ENCODE results near the gene IGSF10. TPM values are rescaled to one million over a fixed set of nuclear protein-coding genes. Genes with fewer than 3 reads are reported as not detected.

The IGSF10 gene
- polyA plus RNA-seq, 1 of the 3 experiments (the other 2 are of a cell fraction), result 15.3 TPM

- no peaks in the 10 kb centered on the region for H3K36me3 ChIP-seq (replicated peaks in 1 of 2; ENCODE audit: control insufficient read depth in 1 of 2, insufficient read depth in 2 of 2, low read length in 1 of 2)
- H3K9me2 ChIP-seq, result no peaks in the 10 kb centered on the region
- H3K27ac ChIP-seq (ENCODE audit: low read depth in 2 of 2, low read length in 1 of 2), result no peak overlapping the region
- DNase-seq, result no peak
- no peak overlapping the region for H3K9ac ChIP-seq
- H2AFZ ChIP-seq (ENCODE audit: low read depth), result no peak overlapping the region
- no peaks in the 10 kb centered on the region for H3K79me2 ChIP-seq (ENCODE audit: insufficient read depth)
- H4K20me1 ChIP-seq (ENCODE audit: insufficient read depth), result no peaks in the 10 kb centered on the region
- no peak overlapping the region for H3K4me2 ChIP-seq
- H3K9me3 ChIP-seq, result no peaks in the 10 kb centered on the region
- no peaks in the 10 kb centered on the region; a peak in 1 of 4 replicates for H3K4me1 ChIP-seq (ENCODE audit: control insufficient read depth in 1 of 2, insufficient read depth in 2 of 2, low read depth in 1 of 2, low read length in 1 of 2)
- peaks cover 3% of the 10 kb centered on the region for H3F3A ChIP-seq (replicated peaks; ENCODE audit: insufficient read depth)
- peaks cover 10% of the 10 kb centered on the region; the same call in 1 of the 2 replicates for H3K27me3 ChIP-seq (ENCODE audit: insufficient read depth)
- 33% methylated on average over 1 of the region's 1 CpG for WGBS (ENCODE audit: low lambda C conversion rate)
- TF ChIP-seq, protein P1, sequence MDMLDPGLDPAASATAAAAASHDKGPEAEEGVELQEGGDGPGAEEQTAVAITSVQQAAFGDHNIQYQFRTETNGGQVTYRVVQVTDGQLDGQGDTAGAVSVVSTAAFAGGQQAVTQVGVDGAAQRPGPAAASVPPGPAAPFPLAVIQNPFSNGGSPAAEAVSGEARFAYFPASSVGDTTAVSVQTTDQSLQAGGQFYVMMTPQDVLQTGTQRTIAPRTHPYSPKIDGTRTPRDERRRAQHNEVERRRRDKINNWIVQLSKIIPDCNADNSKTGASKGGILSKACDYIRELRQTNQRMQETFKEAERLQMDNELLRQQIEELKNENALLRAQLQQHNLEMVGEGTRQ (IDR thresholded peaks at IDR 0.05; ENCODE audit: borderline replicate concordance, low read depth, low read length), result no peak
- TF ChIP-seq YY1 (IDR thresholded peaks at IDR 0.05; ENCODE audit: low read depth), result no peak
- TF ChIP-seq FOXJ3 (CRISPR knock-in tag; IDR thresholded peaks at IDR 0.05), result no peak
- no peak for TF ChIP-seq MEF2A (IDR thresholded peaks at IDR 0.05; ENCODE audit: borderline replicate concordance, low read depth)
- ChIA-PET POLR2A (no interaction called here), CTCF (interaction anchor here (4.9 kb wide), 1 partner anchor 23 kb away, joined by 22 read pairs; no protein-coding TSS in a partner anchor)
- no peak overlapping the region for H3K4me3 ChIP-seq (ENCODE audit: low read depth in 2 of 2, low read length in 1 of 2)
Observed at GRCh38 chr3:151462991-151463390, 2.1 kb upstream of the IGSF10 start.

DNA sequence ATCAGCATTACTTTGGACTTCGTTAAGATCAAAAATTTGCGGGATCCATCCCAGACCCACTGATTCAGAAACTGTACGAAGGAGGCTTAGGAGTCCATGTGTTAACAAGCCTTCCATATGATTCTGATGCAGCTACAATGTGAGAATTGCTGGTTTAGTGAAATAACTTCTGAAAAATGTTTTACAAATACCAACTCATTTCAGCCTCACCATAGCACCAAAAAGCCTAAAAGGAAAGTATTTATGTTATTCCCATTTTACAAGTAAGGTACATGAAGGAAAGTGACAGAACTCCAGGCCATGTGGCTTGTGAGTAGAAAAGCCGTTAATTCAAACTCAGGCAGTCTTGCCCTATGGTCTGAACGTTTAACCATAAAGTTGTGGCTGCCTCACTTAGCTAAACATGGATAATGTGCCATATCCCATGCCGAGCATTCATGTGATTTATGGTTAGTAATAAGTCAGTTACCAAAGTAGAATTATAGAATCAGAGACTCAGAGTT is 1.5 kb upstream of the IGSF10 start:
- CTCF ChIA-PET, result interaction anchor here (0.5 to 4.9 kb wide), 2 partner anchors 23 to 1912 kb away, joined by 3 to 22 read pairs; no protein-coding TSS in a partner anchor
- Histone ChIP-seq H3K4me1 (ENCODE audit: control insufficient read depth in 1 of 2, insufficient read depth in 2 of 2, low read depth in 1 of 2, low read length in 1 of 2) (no peaks in the 10 kb centered on the region; a peak in 1 of 4 replicates), H3K4me2 (no peak overlapping the region), H3K36me3 (replicated peaks in 1 of 2; ENCODE audit: control insufficient read depth in 1 of 2, insufficient read depth in 2 of 2, low read length in 1 of 2) (no peaks in the 10 kb centered on the region), H3K27me3 (ENCODE audit: insufficient read depth) (peaks cover 10% of the 10 kb centered on the region; the same call in 1 of the 2 replicates), H3K9me3 (no peaks in the 10 kb centered on the region), H2AFZ (ENCODE audit: low read depth) (no peak overlapping the region), H3F3A (replicated peaks; ENCODE audit: insufficient read depth) (peaks cover 3% of the 10 kb centered on the region), H3K9ac (no peak overlapping the region), H4K20me1 (ENCODE audit: insufficient read depth) (no peaks in the 10 kb centered on the region), H3K9me2 (no peaks in the 10 kb centered on the region), H3K27ac (ENCODE audit: low read depth in 2 of 2, low read length in 1 of 2) (no peak overlapping the region), H3K79me2 (ENCODE audit: insufficient read depth) (no peaks in the 10 kb centered on the region), H3K4me3 (ENCODE audit: low read depth in 2 of 2, low read length in 1 of 2) (no peak overlapping the region)
- no peak for DNase-seq
- TF ChIP-seq JUND (IDR thresholded peaks at IDR 0.05) (no peak), EZH2phosphoT487 (IDR thresholded peaks at IDR 0.05; ENCODE audit: borderline replicate concordance, low read depth) (no peak), ELF1 (IDR thresholded peaks at IDR 0.05) (no peak), NRF1 (IDR thresholded peaks at IDR 0.05; ENCODE audit: low read depth, low read length) (no peak), ZBTB33 (IDR thresholded peaks at IDR 0.05; ENCODE audit: borderline replicate concordance, low read depth) (no peak)
- TF ChIP-seq, protein P1 (IDR thresholded peaks at IDR 0.05; ENCODE audit: borderline replicate concordance, low read depth, low read length), result no peak
- POLR2A ChIA-PET, result no interaction called here
- WGBS (ENCODE audit: low lambda C conversion rate), result 25% methylated on average over 6 of the region's 6 CpGs
